ENCODE measurements around the gene MNT.

Gene MNT

DNA sequence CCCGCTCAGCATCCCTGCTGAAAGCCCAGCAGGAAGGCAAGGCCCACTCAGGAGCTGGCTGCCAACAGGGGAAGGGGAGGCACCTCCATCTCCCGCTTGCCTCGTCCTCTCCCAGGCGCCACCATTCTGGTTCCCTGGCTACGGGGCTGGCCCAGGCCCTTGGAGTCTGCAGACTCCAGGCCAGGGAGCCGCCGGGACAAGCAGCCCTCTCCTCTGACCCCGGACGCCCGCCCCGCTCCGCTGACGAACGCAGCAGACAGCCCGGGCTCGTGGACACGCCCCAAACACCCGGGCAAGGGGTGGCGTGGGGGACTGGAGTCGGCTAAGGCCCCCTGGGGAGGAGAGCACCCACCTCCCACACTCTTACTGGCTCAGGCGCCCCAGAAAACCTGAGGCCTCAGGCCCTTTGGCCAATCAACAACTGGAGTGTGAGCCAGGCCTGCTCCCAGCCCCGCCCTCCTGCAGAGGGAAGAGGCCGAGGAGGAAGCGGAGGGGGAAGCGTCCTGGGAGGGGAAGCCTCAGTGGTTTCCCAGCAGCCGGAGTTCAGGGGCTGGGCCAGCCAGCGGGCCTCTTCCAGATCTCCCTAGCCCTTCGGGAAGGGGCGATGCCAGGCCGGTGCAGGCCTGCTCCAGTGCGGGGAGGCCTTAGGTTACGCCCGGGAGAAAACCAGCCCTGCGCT, 4.2 kb downstream of the MNT start:
- TF ChIP-seq, protein P1, sequence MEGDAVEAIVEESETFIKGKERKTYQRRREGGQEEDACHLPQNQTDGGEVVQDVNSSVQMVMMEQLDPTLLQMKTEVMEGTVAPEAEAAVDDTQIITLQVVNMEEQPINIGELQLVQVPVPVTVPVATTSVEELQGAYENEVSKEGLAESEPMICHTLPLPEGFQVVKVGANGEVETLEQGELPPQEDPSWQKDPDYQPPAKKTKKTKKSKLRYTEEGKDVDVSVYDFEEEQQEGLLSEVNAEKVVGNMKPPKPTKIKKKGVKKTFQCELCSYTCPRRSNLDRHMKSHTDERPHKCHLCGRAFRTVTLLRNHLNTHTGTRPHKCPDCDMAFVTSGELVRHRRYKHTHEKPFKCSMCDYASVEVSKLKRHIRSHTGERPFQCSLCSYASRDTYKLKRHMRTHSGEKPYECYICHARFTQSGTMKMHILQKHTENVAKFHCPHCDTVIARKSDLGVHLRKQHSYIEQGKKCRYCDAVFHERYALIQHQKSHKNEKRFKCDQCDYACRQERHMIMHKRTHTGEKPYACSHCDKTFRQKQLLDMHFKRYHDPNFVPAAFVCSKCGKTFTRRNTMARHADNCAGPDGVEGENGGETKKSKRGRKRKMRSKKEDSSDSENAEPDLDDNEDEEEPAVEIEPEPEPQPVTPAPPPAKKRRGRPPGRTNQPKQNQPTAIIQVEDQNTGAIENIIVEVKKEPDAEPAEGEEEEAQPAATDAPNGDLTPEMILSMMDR (IDR thresholded peaks at IDR 0.05) = no peak

DNA sequence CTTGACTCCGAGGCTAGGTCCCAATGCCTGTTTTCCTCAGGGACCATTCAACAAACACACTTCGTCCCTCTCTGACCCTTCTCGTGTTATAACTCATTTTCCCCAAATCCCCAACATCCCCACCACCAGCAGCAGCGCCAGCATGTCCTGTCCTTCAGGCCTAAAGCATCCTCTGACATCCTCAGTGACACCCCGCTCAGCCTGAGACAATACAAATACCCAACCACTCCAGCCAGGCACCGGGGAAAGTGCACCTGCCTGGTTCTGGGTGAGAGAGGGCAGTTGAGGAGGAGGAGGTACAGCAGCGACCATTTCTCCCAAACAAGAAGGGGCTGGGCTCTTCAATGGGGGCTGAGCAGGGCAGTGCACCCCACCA, 4.7 kb downstream of the MNT start:
- TF ChIP-seq, protein P1 (IDR thresholded peaks at IDR 0.05) = no peak

DNA sequence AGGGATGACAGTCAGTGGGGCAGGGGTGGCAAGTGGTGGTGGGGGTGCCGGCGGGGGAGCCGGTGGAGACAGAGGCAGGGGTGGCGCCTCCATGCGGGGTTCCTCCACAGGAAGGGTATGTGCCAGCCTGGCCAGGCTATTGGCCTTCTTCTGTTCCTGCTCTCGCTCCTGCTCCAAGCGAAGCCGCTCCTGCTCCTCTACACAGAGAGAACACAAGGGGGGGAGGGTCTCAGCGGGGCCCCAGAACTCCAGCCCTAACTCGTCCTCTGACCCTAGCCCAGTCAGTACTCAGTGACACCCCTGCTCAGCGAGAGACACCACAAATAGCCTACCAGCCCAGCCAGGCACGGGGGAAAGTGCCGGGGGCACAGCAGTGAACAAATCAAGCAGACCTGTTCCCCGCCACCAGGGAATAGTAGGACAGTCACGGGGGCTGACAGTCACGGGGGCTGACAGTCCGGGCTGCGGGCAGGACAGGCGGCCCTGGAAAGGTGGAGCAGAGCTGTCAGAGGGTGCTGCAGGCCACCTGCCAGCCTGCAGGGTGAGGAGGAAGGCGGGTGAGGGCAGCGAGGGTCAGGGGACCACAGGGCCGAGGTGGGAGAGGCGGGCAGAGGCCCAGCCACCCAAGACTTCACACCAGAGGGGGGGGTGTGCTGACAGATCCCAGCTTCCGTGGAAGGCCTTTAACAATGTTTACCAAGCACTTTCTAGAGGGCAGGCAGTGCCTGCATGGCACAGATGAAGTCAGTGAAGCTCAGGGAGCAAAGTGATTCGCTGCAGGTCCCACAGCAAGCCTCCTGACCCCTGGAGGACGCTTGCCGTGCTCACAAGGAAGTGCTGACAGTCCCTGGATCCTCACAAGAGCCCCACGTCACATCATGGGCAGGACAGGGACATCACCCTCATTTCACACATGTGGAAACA, 5.3 kb downstream of the MNT start:
- TF ChIP-seq, protein P1 (IDR thresholded peaks at IDR 0.05) = peak; percentile 39

DNA sequence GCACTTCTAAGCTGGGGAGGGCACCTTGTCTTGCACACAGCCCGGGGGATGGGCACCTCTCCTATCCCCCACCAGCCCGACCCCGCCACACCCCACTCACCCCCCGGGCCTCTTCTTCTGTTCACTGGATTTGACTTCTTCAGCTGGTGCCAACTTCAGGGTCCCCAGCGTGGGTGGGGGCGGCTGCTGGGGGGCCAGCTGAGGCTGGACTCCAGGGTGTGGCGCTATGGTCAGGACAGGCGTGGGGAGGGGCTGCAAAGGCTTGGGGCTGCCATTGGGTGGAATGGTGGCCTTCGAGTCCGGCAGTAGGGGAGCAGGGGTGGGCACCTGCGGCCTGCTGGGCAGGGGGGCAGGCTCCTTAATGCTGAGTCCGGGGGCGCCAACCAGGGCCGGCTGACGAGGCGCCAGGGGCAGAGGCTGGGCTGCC, 6.1 kb downstream of the MNT start:
- TF ChIP-seq, protein P1 (IDR thresholded peaks at IDR 0.05) = no peak

DNA sequence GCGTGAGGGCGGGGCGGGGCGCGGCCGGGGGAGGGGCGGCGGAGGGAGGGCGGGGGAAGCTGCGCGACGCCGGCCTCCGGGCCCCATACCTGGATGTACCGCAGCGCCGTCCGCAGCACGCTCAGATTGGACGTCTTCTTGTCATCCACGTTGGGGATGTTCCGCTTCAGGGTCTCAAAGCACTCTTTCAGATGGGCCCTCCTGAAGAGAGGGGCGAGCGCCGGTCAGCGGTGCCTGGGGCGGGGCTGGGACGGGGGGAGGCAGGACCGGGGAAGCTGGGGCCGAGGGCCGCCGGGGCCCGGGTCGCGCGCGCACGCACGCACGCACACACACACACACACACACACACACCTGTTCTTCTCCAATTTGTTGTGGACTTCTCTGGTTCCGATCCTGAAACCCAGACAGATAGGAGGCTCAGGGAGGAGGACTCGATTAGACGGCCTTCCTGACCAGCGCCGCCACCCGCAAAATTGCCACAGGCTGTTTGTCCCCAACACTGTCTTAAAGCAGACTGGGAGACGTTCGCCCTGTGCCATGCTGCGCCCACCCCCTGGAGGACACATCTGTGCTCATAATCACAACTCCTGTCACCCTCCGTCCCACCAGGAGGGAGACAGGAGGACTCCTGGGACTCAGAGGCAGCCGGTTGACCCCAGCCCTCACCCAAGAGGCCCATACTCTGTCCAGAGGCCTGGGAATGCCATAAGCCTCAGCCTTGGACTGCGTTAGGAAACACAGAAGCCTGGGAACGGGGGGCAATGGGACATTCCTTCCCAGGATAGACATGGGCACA, 6.7 kb downstream of the MNT start:
- TF ChIP-seq, protein P1 (IDR thresholded peaks at IDR 0.05) = no peak

DNA sequence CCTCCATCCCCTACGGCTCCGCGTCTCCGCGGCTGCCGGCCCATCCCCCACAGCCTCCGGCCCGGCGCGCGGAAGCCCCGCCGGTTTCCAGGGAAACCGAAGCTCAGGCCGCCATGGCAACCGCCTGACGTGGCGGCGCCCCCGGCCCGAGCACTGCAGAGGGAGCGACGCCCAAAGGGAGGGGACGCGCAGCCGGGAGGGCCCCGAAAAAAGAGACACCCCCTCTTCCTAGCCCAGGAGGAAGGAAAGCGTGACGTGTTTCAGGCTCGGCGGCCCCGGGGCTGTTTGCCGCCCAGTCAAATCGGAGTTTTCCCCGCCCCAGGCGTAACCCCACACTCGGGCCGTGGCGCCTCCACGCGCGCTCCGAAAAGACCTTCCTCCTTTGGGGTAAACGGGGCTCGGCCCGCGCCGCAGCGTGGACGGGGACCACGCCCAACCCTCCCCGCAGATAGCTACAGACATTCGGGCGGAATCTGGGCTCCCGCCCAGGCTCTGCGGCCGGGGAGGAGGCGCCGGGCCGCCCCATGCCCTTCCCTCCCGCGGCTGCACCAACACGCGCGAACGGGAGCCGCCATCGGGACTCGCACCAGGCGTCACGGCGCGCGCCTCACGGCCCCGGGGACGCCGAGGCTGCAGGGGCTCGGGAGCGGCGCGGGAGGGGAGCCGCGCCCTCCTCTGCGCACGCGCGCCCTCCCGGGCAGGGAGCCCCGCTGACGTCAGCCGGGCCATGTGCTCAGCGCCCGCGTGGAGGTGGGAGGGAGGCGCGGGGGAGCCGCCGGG, 7.5 kb downstream of the MNT start:
- TF ChIP-seq, protein P1 (IDR thresholded peaks at IDR 0.05) = no peak

Measured in LNCAP (cell line).